Activated CD8-positive, alpha-beta memory T cell treated with anti-CD3 and anti-CD28 coated beads for 1 hour (primary cell): ENCODE results near the gene ADAM30.
A peak's percentile ranks its signal among the peaks of the same experiment; 100 is the strongest.
"Not testable (repeated sequence)": the region's sequence is repeated elsewhere in the genome, so short reads cannot be mapped to it uniquely, and the experiment has no call there.

Experiments used
- DNase-seq, 2 donors: peaks; one replicate each; pipeline ENCODE4 v3.0.0-alpha.2; 2020; ENCODE audit warnings: low read depth in 1 of 2; ENCODE audit errors: extremely low read depth in 1 of 2

The ADAM30 gene

GRCh38 chr1:119879510-119880434 lies 16.5 kb downstream of the ADAM30 start:
- DNase-seq: no peak

GRCh38 chr1:119878171-119878570 lies 18.1 kb downstream of the ADAM30 start:
- no peak for DNase-seq

- no peak for DNase-seq
Observed at GRCh38 chr1:119874186-119874585, 22.1 kb downstream of the ADAM30 start.

GRCh38 chr1:119873135-119874015 lies 22.9 kb downstream of the ADAM30 start:
- no peak for DNase-seq

GRCh38 chr1:119871881-119872280 lies 24.4 kb downstream of the ADAM30 start:
- DNase-seq: no peak

GRCh38 chr1:119870917-119871596 lies 25.3 kb downstream of the ADAM30 start:
- peak in 1 of 2 donors; percentile 53 for DNase-seq

- DNase-seq: no peak
Observed at GRCh38 chr1:119869995-119870394, 26.3 kb downstream of the ADAM30 start.

- no peak for DNase-seq
Observed at GRCh38 chr1:119868176-119868575, 28.1 kb downstream of the ADAM30 start.

- DNase-seq: no peak
Observed at GRCh38 chr1:119866451-119866850, 29.9 kb downstream of the ADAM30 start.

GRCh38 chr1:119865627-119866026 lies 30.7 kb downstream of the ADAM30 start:
- no peak for DNase-seq

- no peak for DNase-seq
Observed at GRCh38 chr1:119862276-119862675, 34.0 kb downstream of the ADAM30 start.

- DNase-seq: no peak
Observed at GRCh38 chr1:119861547-119861946, 34.8 kb downstream of the ADAM30 start.

GRCh38 chr1:119859647-119860046 lies 36.7 kb downstream of the ADAM30 start:
- DNase-seq: no peak

GRCh38 chr1:119858556-119859214 lies 37.6 kb downstream of the ADAM30 start:
- DNase-seq: not testable (repeated sequence)

- no peak for DNase-seq
Observed at GRCh38 chr1:119858126-119858525, 38.2 kb downstream of the ADAM30 start.

- no peak for DNase-seq
Observed at GRCh38 chr1:119853155-119853554, 43.2 kb downstream of the ADAM30 start.

- not testable (repeated sequence) for DNase-seq
Observed at GRCh38 chr1:119844206-119844605, 52.1 kb downstream of the ADAM30 start.
